Ovary (tissue), 3 donors: ENCODE measurements around the gene APBA1.

Source experiments
- CTCF ChIP-seq, 3 donors: fragments of 450-650 bp in 2 of 3; fragments of 200-600 bp in 1 of 3; IDR thresholded peaks; one replicate each; pipeline versions ENCODE4 v1.5.1 to v1.8.0; 2016 to 2022; ENCODE audit warnings: antibody characterized with exemption in 3 of 3, mild to moderate bottlenecking in 1 of 3
- POLR2A ChIP-seq: fragments of 450-650 bp; IDR thresholded peaks from one replicate; pipeline ENCODE4 v1.6.1; 2017; ENCODE audit warnings: antibody characterized with exemption, mild to moderate bottlenecking, moderate library complexity
- donor health status: DM: no; HTN: no; CAD: no.

GRCh38 chr9:69465473-69465872 is 206.7 kb downstream of the APBA1 start:
- TF ChIP-seq CTCF (IDR thresholded peaks at IDR 0.05) (no peak), POLR2A (no peak)
